ENCODE measurements around the gene ST7L.

The ST7L gene

DNA sequence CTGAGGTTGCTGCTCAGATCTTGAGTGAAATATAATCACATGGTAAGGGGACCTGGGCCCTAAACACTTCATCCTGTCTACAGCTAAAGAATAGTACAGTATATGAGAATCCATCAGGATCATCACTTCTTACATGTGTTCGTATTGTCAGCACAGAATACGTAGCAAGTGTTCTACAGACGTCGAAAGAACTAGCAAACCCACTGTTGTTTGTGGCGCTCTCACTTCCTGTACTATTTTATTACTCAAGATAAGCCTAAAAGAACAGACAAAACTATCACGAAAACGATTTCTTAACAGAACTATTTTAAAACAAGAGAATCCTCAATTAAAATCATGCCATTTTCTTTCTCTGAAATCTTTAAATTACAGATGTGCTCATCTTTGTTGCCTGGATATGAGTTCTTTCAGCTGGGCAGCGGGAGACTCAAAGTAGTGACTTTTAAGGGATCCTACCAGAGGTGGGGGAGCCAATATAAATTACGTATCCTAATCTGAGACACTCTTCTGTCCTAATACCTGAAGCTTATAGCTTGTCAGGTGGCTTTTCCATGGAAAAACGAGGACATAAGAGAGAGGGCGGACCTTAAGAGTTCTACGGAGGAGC lies 724 bp downstream of the ST7L start:
- peak; percentile 71 for DNase-seq

DNA sequence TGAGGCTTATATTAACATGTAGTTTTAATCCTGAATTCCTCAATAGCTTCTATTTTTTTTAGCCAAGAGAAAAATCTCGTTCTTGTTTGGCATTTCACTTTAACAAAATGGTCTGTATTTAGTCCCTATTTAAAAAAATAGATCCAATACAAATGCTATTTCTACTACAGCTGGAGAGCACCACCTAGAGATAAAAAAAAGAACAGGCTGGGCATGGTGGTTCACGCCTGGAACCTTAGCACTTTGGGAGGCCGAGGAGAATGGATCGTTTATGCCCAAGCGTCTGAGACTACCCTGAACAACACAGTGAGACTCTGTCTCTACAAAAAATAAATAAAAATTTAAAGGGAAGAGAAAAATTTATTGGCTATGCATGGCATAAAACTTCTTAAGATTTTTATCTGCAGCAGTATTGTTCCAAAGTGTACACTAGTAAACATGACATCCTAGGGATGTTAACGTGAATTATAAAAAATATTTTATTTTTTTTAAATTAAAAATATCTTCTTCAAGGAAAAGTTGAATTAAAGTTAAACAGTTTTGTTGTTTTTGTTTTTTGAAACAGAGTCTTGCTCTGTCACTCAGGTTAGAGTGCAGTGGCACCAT lies 4.4 kb downstream of the ST7L start:
- DNase-seq: peak; percentile 42

DNA sequence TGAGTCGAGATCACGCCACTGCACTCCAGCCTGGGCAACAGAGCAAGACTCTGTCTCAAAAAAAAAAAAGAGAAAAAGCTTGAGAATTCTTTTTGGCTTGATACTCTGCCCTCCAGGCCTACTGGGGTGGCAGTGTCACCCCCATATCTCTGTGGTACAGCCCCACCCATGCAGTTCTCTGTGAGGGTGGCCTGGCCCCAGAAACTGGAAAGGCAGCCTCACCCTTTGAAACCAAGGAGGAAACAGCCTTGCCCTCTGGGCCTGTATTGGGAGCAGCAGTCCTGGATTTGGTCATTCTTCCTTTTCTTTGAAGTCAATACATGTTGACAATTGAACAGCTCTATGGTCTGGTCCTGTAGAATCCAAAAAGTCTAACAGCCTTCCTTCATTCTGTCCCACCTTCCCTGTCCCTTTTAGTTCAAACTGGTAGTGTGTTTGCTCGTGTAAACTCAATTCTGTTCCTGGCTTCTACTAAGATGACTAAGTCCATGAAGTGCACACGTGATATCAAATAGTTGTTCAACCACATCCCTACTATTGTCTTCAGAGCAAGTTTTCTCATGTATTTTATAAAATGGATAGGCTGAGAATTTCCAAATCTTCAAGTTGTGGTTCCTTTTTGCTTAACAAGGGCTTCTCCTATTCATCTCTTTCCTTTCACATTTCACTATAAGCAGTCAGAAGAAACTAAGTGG lies 13.2 kb downstream of the ST7L start:
- DNase-seq: no peak

DNA sequence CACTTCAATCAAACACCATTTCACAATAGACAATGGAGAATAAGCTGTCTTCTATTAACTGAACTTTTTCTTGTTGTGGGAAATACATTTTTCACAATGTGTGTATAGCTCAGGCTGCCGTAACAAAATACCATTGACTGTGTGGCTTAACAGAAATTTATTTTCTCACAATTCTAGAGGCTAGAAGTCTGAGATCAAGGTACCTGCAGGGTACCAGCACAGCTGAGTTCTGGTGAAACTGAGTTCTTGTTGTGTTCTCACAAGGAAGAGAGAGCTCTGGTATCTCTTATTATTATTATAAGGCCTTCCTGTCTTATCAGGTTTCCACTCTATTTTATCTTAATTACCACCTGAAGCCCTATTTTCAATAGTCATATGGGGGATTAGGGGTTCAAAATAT lies 15.4 kb downstream of the ST7L start:
- DNase-seq: no peak

DNA sequence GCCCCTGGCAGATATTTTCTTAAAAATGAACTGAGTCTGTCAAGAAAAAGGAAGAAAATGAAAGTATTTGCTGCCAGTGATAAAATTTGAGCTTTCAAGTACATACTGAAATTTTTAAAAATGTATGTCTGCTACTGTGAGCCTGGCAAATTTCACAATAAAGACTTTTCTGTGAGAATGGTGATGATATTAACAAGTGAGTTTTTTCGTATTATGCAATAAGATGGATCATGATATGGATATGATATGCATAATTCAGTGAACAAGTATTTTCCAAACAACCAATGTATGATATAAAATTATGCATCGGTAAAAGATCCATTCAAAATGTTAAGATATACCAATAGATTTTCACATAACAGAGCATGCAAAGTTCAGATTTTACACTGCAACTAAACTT lies 15.9 kb downstream of the ST7L start:
- DNase-seq: no peak

DNA sequence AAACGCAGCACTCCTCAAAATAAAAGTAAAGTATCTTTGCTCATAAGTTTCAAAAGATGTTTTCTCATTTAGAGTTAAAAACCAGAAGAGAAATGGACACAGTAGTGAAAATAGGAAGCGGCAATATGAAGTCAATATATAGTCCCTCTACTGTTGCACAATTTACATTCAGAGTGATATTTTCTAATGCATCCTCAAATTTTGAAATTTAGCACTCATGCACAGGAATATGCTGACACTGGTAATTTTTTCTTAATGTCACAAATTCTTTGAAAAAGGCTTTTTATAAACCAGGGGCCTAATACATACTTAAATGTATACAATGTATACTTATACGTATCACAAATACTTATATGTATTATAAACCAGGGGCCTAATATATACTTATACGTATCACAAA lies 19.5 kb downstream of the ST7L start:
- DNase-seq: no peak

DNA sequence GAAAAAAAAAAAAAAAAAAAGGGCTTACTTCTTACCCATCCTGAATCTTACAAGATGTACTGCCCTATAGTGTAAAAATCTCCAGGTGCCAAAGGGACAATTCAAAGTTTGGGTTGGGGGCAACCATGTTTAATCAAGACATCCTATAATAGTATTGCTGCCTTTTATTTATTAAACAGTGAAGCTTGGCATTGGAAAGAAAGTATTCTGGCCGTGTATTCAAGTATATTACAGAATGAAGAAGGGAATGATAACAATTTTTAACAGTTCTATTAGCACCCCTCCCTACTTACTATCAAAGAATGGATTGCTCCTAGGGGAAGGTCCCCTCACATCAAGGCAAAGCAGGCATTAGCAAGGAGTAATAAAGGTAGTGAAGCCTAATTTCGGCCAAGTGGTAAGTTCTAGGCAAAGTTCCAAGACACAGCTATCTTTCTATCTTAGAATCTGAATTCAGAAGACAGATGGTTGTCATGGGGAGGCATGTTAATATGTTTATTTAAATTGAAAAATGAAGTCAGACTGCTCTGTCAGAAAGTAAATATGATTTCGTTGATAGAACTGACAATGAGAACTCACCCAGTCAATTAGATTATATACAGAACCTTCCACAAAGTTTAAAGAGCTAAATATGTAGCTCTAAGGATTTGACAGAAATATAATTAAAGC lies 24.6 kb downstream of the ST7L start:
- DNase-seq: no peak

DNA sequence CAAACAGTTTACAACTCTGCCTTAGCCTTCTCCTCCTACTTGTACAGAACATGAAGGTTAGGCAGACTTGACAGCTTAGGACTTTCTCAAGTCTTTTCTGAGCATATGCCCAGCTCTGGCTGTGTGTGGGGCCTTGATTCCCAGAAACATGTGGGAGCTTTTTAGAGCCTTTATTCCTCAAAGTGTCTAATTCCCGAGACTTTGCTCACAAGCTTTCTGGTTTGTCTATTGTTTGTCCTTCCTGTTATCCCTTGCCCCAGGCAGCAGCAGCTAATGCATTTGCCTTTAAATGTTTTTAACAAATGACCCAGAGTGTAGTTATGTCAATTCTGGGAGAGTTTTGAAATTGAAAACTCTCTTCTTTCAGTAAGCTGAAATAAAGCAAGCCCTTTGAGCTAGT lies 29.2 kb downstream of the ST7L start:
- no peak for DNase-seq

DNA sequence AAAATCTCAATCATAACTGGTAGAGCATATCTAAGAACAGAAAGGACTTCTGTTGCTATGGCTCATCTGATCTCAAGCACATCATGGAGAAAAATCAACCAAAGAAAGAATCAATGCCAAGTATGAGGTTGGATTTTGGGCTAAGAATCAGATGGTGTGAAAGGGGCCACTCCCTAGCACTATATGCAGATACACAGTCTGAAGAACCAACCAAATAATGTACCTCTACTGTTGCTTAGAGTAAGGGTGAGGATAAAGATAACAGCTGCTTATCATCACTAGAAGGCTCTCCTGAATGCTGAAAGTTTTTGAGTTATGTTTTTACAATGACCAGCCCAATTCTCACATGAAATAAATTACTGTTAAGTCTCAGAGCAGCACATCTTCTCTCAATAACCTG lies 35.6 kb downstream of the ST7L start:
- no peak for DNase-seq

DNA sequence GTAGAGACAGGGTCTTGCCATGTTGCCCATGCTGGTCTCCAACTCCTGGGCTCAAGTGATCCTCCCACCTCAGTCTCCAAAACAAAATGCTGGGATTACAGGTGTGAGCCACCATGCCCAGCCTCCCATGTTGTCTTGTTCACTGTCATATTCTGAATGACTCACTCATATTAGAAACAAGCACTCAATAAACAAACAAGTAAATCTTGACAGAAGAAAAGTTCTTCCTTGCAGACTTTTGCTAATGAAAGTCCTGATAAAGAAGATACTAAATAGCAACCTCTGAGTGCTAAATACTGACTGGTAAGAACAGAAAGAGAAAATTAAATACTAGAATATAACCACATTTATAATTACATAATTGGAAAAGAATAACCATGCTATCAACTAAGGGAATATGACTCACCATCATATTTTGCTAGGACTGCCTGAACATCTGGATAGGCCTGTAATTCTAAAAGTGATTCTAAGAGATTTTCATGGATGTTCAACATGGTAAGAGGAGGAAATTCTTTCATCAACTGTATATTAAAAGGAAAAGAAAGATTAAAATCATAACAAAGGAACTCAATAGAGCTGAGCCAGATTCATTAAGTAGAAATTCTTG lies 37.3 kb downstream of the ST7L start:
- DNase-seq: no peak

DNA sequence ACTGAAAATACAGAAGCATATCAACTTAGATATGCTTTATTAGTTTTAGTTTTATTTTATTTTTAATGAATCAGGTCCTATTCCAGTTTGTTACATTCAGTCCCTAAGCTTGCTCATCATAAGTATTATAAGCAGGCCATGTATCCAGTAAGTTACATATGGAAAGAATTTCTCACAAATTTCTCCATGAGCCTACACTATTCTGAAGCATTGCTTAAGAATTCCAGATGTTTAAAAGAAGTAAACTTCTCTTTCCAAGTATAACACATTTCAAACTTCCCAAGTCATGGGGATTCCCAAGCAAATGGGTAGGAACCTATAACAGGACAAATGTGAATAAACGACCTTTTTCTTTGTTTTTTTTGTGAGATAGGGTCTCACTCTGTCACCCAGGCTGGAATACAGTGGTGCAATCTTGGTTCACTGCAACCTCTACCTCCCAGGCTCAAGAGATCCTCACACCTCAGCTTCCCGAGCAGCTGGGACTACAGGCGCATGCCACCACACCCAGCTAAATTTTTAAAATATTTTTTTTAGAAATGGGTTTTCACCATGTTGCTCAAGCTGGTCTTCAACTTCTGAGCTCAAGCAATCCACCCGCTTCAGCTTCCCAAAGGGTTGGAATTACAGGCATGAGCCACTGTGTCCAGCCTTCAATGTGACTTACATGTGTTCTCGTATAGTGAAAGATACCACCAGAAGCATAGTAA lies 39.0 kb downstream of the ST7L start:
- DNase-seq: no peak

DNA sequence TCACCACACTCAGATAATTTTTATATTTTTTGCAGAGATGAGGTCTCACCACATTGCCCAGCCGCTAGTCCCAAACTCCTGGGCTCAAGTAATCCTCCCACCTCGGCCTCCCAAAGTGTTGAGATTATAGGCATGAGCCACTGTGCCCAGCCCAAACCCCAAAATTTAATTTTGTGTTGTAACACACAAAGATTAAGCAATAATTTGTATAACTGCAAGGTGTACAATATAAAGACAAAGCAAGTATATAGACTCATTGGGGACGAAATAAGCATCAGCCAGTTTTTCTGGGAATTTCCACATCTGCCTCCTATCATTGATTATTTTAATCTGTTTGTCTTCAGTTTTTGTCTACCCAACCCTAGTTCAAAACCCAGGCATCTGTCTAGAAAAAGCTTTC lies 42.7 kb downstream of the ST7L start:
- DNase-seq: no peak

DNA sequence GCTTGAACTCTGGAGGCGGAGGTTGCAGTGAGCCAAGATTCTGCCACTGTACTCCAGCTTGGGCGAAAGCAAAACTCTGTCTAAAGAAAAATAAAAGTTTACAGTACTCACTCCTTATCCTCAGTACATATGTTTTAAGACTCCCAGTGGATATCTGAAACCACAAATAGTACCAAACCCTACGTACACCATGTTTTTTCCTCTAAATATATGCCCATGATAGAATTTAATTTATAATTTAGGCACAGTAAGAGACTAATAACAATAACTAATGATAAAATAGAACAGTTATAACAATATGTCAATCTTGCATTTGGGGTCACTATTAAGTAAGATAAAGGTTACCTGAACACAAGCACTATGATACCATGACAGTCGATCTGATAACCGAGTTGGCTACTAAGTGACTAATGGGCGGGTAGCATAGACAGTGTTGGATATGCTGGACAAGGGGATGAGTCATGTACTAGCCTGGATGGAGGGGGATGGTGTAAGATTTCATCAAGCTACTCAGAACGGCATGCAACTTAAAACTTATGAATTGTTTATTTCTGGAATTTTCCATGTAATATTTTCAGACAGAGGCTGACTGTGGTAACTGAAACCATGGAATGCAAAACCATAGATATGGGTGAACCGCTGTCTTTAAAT lies 43.7 kb downstream of the ST7L start:
- DNase-seq: no peak

DNA sequence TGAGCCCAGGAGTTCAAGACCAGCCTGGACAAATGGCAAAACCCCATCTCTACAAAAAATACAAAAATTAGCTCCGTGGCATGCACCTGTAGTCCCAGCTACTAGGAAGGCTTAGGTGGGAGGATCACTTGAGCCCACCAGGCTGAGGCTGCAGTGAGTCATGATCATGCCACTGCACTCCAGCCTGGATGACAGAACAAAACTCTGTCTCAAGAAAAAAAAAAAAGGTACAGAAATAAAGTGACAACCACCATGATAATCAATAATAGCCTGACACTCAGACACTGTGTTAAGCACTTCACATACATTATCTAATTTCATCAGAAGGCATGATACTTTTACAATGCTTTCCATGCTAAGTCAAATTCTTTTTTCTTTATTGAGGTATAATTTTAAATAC lies 53.1 kb downstream of the ST7L start:
- DNase-seq: no peak

DNA sequence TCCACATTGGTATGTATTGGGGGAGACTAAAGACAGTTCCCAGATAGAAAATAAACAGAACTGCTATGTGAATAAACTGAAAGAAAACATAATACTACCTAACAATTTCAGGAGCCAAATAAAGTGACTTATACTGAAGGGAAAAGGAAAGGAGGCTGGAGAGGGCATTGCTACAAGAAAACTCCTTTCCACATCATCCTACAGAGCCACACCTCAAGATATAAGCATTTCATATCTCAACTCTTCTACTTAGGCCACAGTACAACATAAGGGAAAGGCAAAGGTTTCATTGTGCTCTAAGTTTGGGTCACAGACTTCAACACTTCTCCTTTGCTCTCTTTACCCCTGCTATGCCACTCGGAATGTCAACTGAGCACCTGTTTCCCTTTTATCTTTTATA lies 54.9 kb downstream of the ST7L start:
- no peak for DNase-seq

DNA sequence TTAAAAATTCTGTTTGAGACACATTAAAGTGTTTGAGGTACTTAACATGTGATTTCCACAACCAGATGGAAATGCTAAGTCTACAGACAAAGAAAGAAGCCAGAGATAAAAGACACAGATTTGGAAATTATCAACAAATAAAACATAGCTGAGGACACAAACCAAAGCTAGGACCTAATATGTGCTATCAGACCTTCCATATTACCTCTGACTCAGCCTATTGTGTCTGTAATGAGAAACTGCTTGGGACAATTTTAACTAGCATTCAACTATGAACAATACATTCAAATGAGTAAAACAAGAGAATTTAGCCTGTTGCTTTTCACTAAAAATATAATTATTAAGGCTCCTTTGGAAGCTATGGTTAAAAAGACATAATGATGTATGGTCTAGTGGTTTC lies 55.6 kb downstream of the ST7L start:
- no peak for DNase-seq

DNA sequence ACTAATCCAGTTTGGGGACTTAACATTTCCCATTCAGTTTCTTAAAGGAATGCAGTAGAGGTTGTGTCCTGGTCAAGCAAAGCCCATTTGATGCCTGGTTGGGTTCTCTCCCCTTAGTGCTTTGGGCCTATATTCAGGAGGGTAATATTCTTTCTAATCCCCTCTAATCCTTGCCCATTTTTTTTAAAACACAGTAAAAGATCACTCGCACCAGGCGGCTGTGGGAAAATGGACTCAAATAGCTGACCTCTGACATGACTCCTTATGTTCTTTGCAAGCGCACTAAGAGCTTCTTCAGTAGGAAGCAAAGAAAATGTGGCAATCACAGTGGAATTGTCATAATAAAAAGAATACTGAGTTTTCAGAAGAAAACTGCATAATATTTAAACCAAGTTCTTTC lies 60.3 kb downstream of the ST7L start:
- no peak for DNase-seq

DNA sequence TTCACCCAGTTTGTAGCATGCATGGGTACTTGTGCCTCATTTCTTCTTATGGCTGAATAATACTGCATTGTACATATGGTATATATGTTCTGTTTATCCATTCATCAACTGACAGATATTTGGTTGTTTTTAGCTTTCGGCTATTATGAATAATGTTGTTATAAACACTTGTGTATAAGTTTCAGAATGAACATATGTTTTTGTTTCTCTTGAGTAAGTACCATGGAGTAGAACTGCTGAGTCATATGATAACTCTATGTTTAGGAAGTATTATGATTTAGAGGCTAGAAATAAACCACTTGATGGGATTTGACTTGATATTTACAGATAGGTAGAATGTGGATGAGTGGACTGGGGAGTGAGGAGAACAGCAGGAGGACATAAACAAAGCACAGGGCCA lies 61.6 kb downstream of the ST7L start:
- no peak for DNase-seq

DNA sequence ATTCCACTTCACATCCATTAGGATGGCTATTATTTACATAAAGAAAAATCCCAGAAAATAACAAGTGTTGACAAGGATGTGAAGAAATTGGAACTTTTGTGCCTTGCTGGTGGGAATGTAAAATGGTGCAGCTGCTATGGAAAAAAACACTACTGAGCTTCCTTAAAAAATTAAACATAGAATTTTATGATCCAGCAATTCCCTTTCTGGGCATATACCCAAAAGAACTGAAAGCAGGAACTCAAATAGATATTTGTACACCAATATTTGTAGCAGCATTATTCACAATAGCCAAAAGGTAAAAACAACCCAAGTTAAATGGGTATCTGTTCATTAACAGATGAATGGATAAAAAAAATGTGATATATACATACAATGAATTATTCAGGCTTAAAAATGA lies 64.5 kb downstream of the ST7L start:
- no peak for DNase-seq

DNA sequence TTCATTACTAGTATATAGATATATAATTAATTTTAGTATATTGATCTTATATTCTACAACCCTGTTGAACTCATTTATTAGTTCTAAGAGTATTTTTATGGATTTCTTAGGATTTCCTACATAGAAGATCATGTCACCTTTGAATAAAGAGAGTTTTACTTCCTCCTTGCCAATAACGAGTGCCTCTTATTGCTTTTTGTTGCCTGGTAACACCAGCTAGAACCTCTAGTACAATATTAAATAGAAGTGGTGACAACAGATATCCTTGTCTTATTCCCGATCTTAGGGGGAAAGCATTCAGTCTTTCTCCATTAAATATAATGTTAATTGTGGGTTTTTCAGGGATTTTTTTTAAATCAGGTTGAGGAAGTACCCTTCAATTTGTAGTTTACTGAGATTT lies 69.4 kb downstream of the ST7L start:
- no peak for DNase-seq

DNA sequence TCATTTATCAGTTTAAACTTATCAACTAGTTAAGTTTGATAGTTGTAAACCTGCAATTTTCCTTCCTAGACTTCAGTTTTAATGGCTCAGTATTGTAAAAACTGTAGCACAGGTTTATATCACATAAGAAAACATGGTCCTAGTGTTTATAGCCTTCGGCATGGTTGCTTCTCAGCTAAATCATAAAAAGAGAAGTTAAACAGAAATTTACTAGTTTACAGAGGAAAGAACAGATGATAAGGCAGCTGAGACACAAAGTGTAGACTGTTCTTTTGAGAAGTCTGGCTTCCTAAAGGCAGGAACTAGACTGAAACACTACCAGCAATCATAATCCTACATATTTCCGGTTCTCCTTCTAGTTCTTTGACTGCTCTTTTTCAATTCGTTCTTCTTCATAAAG lies 70.4 kb downstream of the ST7L start:
- no peak for DNase-seq

DNA sequence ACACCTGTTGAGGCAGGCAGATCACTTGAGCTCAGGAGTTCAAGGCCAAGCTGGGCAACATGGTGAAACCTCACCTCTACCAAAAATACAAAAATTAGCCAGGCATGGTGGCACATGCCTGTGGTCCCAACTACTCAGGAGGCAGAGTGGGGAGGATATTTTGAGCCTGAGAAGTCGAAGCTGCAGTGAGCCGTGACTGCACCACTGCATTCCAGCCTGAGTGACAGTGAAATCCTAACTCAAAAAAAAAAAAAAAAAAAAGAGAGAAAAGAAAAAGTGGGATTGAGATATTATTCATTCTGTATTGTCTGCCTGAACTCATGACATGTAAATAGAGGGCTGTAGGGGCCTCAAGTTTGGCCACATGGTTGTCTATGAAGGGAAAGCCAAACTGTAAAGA lies 72.9 kb downstream of the ST7L start:
- no peak for DNase-seq

DNA sequence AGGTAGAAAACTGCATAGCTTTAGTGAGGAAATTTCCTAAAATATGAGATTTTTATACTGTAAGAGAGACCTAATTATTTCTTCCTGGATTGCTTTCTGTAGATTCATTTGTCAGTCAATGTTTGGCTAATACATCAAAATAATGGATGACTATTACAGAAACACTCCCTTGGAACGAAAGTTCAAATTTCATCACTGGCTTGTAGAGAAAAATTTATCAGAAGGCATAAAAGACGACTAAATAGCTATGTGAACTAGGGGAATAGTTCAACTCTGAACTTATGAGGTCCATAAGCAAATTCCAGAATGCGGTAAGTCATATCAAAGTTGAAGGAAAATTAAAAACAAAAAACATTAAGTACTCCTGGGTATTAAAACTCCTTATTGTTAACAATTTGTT lies 74.2 kb downstream of the ST7L start:
- DNase-seq: no peak

Data from CD4-positive, alpha-beta T cell treated with Interleukin-12 subunit alpha and Interleukin-12 subunit beta, for 1 hour (primary cell).